Right ventricle myocardium inferior (tissue), 1 donor: Measurements from ENCODE around the gene SMAGP. TPM values are rescaled to one million over a fixed set of nuclear protein-coding genes. Genes with fewer than 3 reads are reported as not detected.
"Not testable (repeated sequence)": the region's sequence is repeated elsewhere in the genome, so short reads cannot be mapped to it uniquely, and the experiment has no call there.

Experiments used
- ATAC-seq: fragments of 200-7000 bp; cut with Tn5 transposase; one replicate; pipeline ENCODE4 v1.9.1; 2020; ENCODE audit warnings: mild to moderate bottlenecking, moderate library complexity
- DNase-seq: peaks from one replicate; pipeline ENCODE4 v3.0.0; 2021; ENCODE audit errors: missing footprints
- intact Hi-C: fragments of 100-400 bp; cut with DNase I; formaldehyde crosslinking; loops from one replicate; pipeline ENCODE4 v1.11.0; 2022
- long read RNA-seq: library from polyadenylated mRNA; unstranded; transcript quantifications from one replicate; pipeline ENCODE4 v2.0.0, GENCODE V29; 2021
- total RNA-seq: library from RNA; stranded (reverse); fragmentation: NEBNext Ultra II Directional; extraction: Animal tissue kit (Norgen Biotek cat#: 25700); gene quantifications from one replicate; pipeline ENCODE4 v1.2.1, GENCODE V29; 2021
- donor health status: DM: no; HTN: yes; CAD: no; lungs with severe emphysema.

Gene SMAGP, protein sequence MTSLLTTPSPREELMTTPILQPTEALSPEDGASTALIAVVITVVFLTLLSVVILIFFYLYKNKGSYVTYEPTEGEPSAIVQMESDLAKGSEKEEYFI
- 3.8 TPM for total RNA-seq
- long read RNA-seq, partial matches to known transcripts: 0 of 6 reads
- long read RNA-seq, other reads (novel, unspliced or antisense): 0 of 6 reads

DNA sequence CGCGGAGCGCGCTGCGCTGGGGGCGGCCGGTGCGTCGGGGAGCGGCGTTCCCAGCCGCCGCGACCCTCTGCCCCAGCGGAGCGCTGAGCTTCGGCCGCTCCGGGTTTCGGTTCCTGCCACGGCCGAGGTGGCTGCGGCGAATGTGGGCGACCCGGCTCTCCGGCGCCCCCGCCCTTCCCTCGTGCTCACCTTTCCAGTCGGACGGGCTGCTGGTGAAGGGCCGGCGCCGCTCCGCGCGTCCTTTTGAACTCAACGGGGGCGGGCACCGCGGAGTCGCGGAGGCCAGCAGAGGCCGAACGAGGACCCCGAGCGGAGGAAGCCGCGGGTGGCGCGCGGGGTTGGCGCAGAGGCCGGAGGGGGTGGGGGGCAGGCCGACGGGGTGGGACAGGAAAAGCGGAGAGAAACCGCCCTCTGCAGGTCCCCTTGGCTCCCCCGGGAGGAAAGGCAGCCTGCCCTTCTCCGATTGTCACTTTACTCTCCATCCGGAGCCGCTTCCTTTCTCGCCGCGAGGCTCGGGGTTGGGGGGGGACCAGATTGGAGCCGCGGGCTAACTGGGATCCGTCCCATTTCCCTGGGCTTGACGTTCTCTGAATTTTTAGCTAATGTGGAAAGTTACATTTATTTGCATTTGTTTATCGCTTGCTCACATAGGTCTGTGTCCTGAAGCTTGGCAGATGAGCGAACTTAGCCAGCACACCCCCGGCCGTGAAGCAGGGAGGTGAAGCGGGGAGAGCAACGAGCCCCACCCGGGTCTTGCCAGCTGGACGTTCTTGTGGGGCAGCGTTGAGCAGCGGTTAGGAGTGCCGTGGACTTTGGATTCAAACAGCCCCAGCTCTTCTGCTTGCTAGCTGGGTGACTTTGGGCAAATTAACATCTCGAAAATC, at the start of gene SMAGP:
Gene SMAGP, minus strand, starts transcription at position 349 of the 884 bp plus-strand sequence. CDS start 1,137 bp downstream, outside the sequence.
- intact Hi-C loops: no loop called here
- DNase-seq (peak; percentile 81), ATAC-seq (peak; percentile 65)

DNA sequence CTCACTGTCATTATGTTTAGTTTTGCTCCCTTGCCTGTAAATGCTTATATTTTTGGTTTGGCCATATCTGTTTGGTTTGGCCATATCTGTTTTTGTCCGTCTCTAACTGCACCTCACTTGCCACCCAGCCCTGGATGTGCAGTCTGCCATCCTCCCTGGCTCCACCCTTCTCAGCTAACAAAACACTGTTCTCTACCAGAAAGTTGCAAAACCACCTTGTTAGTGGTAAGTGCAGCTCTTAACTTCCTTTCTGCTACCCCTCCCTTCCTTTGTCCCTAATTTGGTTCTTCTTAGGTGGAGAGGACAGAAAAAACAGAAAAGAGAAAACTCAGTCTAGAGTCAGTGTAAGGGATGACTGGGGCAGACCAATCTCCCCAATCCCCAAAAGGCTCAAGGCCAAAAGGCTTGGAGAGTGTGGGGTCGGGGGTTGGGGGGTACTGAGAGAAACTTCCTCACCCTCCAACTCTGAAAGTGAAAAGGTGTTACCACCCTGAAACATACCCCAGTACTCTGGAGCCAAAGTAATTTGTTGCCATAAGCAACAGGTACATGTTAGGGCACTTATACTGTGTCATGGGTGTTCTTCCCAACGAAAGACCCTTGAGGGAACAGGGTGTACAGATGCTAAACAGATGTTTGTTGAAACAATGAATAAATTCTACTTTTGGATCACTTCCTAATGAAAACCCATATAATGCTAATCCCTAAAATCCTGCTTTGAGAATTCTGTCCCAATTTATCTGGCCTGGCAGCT, 48.8 kb upstream of the SMAGP start:
- ATAC-seq (no peak), DNase-seq (no peak)
- intact Hi-C loops: no loop called here

DNA sequence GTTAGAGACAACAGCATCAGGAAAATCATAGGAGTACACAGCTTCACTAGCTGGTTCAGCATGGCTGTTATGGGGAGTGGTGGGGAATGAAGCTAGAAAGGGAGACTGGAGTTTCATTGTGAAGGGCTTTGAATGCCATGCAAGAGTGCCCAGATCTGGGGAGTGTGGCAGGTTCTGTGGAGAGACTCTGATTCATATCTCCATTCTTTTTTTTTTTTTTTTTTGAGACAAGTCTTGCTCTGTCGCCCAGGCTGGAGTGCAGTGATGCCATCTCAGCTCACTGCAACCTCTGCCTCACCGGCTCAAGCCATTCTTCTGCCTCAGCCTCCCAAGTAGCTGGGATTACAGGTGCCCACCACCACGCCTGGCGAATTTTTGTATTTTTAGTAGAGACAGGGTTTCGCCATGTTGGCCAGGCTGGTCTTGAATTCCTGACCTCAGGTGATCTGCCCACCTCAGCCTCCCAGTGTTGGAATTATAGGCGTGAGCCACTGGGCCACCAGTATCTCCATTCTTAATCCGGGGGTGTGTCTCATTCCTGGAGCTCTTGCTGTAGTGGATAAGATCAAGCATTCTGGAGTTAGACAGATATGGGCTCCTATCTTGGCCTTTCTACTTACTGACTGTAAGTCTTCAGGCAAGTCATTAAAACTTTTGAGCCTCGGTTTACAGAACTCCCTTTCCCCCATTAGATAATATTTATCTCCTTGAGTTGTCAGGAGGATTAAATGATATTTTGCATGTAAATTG, 48.0 kb upstream of the SMAGP start:
- intact Hi-C loops, ATAC-seq, DNase-seq: not testable (repeated sequence)

DNA sequence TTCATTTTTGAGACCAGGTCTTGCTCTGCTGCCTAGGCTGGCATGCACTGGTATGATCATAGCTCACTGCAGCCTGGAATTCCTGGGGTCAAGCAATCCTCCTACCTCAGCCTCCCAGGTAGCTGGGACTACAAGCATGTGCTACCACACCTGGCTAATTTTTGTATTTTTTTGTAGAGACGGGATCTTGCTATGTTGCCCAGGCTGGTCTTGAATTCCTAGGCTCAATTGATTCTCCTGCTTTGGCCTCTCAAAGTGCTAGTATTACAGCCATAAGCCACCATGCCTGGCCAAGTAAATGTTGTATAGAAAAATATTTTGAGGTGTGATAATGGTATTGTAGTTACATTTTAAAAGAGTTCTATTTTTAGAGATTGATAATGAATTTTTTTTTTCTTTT, 41.2 kb upstream of the SMAGP start:
- ATAC-seq (no peak), DNase-seq (no peak)
- intact Hi-C loops: no loop called here

DNA sequence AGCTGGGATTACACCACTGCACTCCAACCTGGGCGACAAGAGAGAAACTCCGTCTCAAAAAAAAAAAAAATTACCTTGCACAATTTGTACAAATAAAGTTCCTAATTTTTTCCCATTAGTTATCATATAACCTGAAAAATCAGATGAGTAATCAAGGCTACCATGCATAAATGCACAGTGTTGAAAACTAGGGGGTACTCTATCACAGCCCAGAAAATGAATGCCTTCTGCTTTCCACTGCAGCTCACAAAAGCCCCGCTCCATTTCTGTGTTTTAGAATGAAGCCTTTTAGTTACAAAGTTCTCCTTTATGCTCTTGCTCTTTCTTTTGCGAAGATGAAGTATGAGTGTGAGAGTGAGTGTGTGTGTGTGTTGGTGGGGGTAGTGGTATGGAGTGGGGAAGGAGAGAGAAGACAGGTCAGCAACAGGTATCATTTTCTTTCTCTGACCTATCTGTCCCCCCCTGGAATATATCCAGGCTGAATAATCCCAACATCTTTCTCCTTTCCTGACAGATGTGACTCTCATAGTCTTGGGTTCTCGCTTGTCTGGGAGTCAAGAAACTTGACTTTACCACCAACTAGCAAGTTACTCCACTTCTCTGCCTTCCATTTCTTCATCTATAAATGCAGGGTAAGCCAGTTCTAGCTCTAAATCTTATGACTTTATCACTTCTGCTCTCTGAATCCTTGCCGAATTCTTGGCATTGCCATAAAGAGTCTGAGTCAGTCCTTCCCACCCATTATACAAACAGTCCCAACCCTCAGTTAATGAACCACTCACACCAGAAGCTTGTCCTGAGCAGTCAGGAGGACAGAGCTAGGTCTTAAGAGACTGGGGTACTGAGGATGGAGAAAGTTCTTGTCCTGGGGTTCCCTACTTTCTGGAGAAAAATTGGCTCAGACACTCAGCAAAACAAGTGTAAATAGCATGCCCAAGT, 37.7 kb upstream of the SMAGP start:
- no peak for DNase-seq
- ATAC-seq: no peak
- intact Hi-C loops: no loop called here

DNA sequence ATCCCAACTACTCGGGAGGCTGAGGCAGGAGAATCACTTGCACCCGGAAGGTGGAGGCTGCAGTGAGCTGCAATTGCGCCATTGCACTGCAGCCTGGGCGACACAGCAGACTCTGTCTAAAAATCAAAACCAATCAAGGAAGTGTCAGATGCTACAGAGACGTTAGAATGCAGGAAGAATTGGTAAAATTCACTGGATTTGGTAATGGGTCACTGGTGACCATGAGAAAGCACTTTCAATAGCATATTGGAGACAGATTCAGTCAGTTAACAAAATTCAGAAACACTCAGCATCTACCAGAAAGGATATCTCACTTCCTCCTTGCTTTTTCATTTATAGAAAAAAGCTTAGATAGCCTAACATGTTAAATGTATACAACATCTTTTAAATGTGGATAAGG, 36.3 kb upstream of the SMAGP start:
- DNase-seq (no peak), ATAC-seq (no peak)
- intact Hi-C loops: no loop called here

DNA sequence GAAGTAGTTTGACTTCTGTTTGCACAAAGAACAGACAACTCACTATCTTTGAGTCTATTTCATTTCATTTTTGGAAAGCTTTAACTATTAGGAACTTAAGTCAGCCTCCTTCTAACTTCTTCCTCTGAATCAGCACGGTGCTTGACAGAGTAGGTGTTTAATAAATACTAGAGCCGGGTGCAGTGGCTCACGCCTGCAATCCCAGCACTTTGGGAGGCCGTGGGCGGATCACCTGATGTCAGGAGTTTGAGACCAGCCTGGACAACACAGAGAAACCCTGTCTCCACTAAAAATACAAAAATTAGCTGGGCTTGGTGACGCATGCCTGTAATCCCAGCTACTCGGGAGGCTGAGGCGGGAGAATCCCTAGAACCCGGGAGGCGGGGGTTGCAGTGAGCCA, 30.6 kb upstream of the SMAGP start:
- intact Hi-C loops, DNase-seq, ATAC-seq: not testable (repeated sequence)

DNA sequence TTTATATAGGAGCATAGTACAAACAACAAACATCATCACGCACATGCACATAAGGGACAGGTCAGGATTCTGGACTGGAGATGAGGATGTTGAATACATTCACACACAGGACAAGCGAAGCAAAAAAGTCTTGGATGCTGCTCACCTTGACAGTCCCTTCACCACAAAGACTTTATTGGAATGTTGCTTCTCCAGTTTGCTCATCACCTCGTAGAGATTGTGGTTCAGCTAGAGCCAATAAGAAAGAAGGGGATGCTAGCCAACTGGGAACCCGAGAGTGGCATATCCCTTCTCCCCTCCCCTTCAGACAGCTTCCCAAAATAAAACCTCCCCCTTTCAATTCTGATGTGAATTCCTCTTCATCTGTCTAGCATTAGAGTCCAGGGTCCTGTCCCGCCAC, 25.4 kb upstream of the SMAGP start:
- intact Hi-C loops: no loop called here
- no peak for ATAC-seq
- DNase-seq: no peak

DNA sequence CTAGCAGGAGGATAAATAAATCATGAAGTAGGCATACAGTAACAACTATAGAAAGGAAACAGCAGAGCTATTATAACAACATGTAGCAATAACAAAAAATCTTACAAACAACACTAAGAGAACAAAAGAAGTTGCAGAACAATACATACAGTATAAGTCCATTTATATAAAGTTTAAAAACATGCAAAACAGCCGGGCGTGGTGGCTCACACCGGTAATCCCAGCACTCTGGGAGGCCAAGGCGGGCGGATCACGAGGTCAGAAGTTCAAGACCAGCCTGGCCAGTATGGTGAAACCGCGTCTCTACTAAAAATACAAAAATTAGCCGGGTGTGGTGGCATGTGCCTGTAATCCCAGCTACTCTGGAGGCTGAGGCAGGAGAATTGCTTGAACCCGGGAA, 23.9 kb upstream of the SMAGP start:
- ATAC-seq, DNase-seq, intact Hi-C loops: not testable (repeated sequence)

DNA sequence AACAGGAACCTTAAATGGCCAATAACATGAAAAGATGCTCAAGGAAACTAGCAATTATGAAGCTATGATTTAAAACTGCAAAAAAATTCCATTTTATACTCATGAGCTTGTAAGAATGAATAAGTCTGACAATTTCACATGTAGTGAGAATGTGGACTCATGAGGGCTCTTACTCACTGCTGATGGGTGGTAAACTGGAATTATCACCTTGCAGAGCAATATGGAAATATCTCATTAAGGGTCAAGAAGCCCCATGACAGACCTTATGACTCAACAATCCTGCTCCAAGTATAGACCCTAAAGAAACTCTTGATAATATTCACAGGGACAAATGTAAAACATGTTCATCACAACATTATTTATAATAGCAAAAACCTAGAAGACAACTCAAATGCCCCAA, 23.5 kb upstream of the SMAGP start:
- ATAC-seq: no peak

DNA sequence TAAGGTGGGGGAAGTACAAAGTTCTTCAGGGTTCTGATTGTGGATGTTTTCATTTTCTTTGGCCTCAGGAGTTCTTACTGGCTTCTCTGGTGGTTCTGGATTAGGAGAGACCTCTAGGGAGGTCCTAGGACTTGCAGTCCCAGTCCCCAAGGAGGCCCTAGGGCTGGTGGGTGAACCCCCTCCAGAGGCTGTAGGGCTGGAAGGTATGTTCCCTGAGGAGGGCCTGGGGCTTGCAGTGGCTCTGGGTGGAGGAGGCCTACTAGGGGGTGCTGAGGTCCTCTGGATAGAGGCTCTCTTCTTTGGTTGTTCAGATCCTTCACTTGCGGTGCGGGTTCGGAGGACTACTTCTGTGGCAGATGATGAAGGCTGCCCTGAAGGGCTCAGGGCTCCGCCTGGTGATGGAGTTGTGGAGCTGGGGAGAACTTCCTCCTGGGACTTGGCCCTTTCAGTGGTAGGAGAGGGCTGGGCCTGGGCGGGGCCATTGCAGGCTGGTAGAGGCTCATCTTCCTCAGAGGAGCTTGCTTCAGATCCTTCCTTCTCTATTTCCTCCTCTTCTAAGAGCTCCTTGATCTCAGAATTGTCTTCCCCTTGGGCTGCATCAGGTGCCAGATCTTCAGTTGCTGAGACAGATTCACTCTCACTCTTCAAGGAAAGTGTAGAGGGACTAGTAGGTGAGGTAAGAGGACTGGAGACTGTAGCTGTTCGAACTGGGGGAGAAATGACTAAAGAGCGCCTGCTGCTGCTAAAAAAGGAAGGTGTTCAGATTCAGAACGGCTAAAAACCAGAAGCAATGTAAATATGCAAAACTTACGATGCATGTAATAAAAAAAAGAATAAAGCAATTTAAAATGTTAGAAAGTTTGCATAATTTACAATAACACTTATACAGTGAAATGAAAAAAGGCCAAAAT, 21.6 kb upstream of the SMAGP start:
- intact Hi-C loops: not testable (repeated sequence)
- DNase-seq (peak; percentile 92), ATAC-seq (peak; percentile 73)

More for the DNA sequence above, 23.5 kb upstream of the SMAGP start:
- intact Hi-C loops: no loop called here
- no peak for DNase-seq

DNA sequence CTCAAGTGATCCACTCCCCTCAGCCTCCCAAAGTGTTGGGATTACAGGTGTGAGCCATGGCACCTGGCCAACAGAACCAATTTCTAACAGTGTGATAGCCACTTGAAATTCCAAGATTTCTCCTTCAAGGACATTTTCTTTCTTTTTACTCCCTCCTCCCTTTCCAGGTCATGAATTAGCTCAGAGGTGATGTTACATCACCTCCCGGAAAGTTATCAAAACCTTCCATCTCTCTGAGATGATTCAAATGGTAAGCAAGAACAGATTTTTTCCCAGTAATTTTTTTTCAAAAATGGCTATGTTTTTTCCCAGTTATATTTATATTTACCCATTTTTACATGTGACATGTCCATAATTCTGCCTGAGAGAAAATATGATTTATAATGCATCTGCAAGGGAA, 15.6 kb upstream of the SMAGP start:
- intact Hi-C loops: no loop called here
- no peak for DNase-seq
- no peak for ATAC-seq

DNA sequence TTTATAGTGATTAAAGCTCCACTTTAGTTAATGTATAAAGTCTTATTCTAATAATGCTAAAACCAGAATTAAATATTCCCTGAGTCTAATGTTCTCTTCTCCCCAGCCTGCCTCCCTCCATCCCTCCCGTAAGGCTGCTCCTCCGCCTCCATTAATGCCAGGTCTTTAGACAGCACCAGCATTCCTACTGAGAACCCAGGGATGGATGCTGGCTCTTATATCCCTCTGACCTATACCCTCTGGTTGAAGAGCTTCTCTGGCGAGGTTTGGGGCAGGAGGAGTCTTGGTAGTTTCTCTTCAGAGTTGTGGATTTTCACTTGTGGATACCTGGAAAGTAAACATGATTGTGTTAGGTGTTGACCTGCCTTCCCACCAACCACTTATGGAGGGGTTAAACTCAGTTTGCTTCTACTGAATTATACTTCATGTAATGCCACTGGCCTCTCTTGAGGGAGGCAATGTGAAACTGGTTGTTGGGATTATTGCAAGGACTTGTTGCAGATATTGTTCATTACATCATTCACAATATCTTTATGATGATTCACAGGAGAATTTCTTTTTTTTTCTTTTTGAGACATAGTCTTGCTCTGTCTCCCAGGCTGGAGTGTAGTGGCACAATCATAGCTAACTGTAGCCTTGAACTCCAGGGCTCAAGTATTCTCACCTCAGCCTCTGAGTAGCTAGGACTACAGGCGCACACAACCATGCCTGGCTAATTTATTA, 11.1 kb upstream of the SMAGP start:
- DNase-seq: no peak
- ATAC-seq: no peak
- intact Hi-C loops: no loop called here

DNA sequence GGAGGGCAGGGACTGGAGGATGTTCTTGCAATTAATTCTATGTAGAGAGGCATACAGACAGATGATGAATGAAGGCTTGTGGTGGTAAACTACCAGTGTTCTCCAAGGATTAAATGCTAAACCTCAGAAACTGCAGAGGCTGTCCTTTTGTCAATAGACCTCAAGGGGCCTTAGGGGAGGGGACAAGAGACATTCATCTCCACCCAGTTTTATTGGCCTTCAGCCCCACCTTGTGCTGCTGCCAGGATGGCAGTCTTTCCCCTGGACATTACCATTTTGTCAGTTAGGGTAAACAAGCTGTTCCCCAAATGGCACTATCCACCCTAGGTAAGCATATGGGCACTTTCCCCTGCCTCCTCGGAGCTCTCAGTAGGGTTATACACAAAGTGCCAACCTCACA, 4.9 kb upstream of the SMAGP start:
- no peak for ATAC-seq
- DNase-seq: no peak
- intact Hi-C loops: no loop called here

DNA sequence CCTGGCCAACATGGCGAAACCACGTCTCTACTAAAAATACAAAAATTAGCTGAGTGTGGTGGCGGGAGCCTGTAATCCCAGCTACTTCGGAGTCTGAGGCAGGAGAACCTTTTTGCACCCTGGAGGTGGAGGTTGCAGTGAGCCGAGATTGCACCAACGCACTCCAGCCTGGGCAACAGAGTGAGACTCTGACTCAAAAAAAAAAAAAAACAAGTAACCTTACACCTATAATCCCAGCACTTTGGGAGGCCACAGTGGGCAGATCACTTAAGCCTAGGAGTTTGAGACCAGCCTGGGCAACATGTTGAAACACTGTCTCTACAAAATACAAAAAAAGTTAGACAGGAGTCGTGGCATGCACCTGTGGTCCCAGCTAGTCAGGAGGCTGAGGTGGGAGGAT, 2.6 kb upstream of the SMAGP start:
- intact Hi-C loops, DNase-seq, ATAC-seq: not testable (repeated sequence)

DNA sequence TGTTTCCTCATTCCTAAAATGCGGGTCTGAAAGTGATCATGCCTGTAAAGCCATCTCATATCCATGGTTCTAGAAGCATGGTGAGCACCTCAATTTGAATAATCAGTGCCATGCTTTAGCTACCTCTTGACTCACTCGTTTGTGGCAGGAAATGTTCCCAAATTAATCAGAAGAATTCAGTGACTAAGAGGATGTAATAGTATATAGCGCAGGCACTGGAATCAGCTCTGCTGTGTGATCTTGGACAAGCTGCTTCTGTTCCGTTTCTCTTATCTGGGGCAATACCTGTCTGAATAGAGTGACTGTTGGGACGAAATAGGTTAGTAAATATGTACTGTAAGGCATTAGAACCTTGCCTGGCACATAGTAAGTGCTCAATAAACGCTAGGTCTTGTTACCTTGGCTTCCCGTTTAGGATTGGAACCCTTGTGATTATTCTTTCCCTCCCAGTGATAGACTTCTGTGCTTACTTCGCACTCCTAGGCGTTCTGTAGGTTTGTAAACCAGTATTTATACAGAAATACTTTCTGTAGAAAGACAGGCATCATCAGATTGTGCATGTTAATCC, 820 bp upstream of the SMAGP start:
- intact Hi-C loops: no loop called here
- ATAC-seq (no peak), DNase-seq (no peak)
